Left forelimb (tissue), 1 donor: ENCODE results near the gene MAMDC2.

Experiments used
- DNase-seq: peaks from one replicate; pipeline ENCODE4 v3.0.0-alpha.2; 2018; ENCODE audit warnings: low spot score

Gene MAMDC2

GRCh38 chr9:70108181-70108580, 64.5 kb downstream of the MAMDC2 start:
- DNase-seq: no peak

GRCh38 chr9:70110194-70111041, 66.8 kb downstream of the MAMDC2 start:
- no peak for DNase-seq

- DNase-seq: no peak
These were observed 67.5 kb downstream of the MAMDC2 start for GRCh38 chr9:70111042-70111602.

- no peak for DNase-seq
These were observed 68.1 kb downstream of the MAMDC2 start for GRCh38 chr9:70111641-70112236.

GRCh38 chr9:70112981-70113380, 69.3 kb downstream of the MAMDC2 start:
- no peak for DNase-seq

GRCh38 chr9:70113403-70114022, 69.9 kb downstream of the MAMDC2 start:
- DNase-seq: no peak

GRCh38 chr9:70114898-70115297, 71.2 kb downstream of the MAMDC2 start:
- DNase-seq: no peak

- DNase-seq: no peak
These were observed 74.2 kb downstream of the MAMDC2 start for GRCh38 chr9:70117835-70118319.

GRCh38 chr9:70119786-70120185, 76.1 kb downstream of the MAMDC2 start:
- DNase-seq: no peak

- no peak for DNase-seq
These were observed 77.3 kb downstream of the MAMDC2 start for GRCh38 chr9:70120834-70121510.

- DNase-seq: no peak
These were observed 78.3 kb downstream of the MAMDC2 start for GRCh38 chr9:70121818-70122436.

GRCh38 chr9:70123695-70124094, 80.0 kb downstream of the MAMDC2 start:
- DNase-seq: no peak

- DNase-seq: no peak
These were observed 82.1 kb downstream of the MAMDC2 start for GRCh38 chr9:70125621-70126263.

GRCh38 chr9:70127036-70127435, 83.4 kb downstream of the MAMDC2 start:
- no peak for DNase-seq

GRCh38 chr9:70127540-70128416, 84.1 kb downstream of the MAMDC2 start:
- no peak for DNase-seq

GRCh38 chr9:70130266-70130665, 86.6 kb downstream of the MAMDC2 start:
- no peak for DNase-seq

- DNase-seq: no peak
These were observed 87.6 kb downstream of the MAMDC2 start for GRCh38 chr9:70131296-70131695.

- no peak for DNase-seq
These were observed 89.9 kb downstream of the MAMDC2 start for GRCh38 chr9:70133253-70134208.

- DNase-seq: no peak
These were observed 90.7 kb downstream of the MAMDC2 start for GRCh38 chr9:70134360-70134759.
